ENCODE results near the gene FUBP3.

Gene FUBP3

DNA sequence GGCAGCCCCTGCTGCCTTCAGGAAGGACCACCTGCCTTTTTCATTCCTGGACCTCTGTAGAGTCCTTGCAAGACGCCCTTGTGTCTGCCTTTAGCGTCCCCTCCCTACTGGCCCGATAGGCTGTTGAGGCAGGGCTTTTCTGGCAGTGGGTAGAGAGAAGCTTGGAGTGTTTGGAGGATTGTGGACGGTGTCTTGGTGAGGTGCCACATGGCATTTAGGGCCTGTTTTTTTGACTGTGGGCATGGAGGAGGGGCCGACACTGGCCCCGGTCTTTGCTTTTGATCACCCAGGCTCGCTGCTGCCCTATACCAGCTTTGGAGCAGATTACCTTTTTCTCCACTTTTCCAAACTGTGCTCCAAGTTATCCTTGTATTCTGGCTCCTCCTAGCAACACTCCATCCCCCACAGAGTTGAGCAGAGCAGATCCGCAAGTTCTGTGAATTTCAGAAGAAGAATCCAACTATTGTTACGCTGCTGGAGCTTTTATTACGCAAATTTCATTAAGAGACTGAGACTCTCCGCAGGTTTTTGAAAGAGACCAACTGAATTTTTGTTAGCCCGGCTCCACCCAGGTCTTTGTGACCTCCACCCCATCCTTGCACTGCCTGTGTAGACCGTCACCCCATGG lies 50.2 kb downstream of the FUBP3 start:
- Histone ChIP-seq H3F3A (ENCODE audit: low read depth) (no peaks in the 10 kb centered on the region), H3K4me3 (ENCODE audit: low read length, poor library complexity, severe bottlenecking) (no peak overlapping the region), H4K20me1 (ENCODE audit: insufficient read depth, low read length, poor library complexity, severe bottlenecking) (no peaks in the 10 kb centered on the region), H3K79me2 (ENCODE audit: insufficient read depth, low read length) (no peaks in the 10 kb centered on the region), H3K36me3 (ENCODE audit: insufficient read depth, low read length) (peaks cover 33% of the 10 kb centered on the region; the same call in 1 of the 2 replicates), H3K9me3 (ENCODE audit: insufficient read depth, low read depth, low read length) (no peaks in the 10 kb centered on the region), H2AFZ (ENCODE audit: low read length) (no peak overlapping the region), H3K4me1 (ENCODE audit: insufficient read depth, low read length, poor library complexity, severe bottlenecking) (no peaks in the 10 kb centered on the region), H3K27me3 (ENCODE audit: insufficient read depth, low read length, poor library complexity, severe bottlenecking) (no peaks in the 10 kb centered on the region), H3K9ac (ENCODE audit: low read depth, low read length, poor library complexity, severe bottlenecking) (no peak overlapping the region), H3K9me2 (replicated peaks; ENCODE audit: low read depth, low read length) (no peaks in the 10 kb centered on the region), H3K4me2 (ENCODE audit: low read depth, low read length, poor library complexity, severe bottlenecking) (no peak overlapping the region)
- no peak for TF ChIP-seq EZH2phosphoT487 (IDR thresholded peaks at IDR 0.05; ENCODE audit: borderline replicate concordance)
- TF ChIP-seq CTCF (conservative IDR thresholded peaks at IDR 0.05; ENCODE audit: low read length) = no peak

GRCh38 chr9:130630071-130630450 lies 50.7 kb downstream of the FUBP3 start:
- Histone ChIP-seq H3K4me1 (ENCODE audit: insufficient read depth, low read length, poor library complexity, severe bottlenecking) (no peaks in the 10 kb centered on the region), H3F3A (ENCODE audit: low read depth) (no peaks in the 10 kb centered on the region), H3K79me2 (ENCODE audit: insufficient read depth, low read length) (no peaks in the 10 kb centered on the region), H3K9me2 (replicated peaks; ENCODE audit: low read depth, low read length) (no peaks in the 10 kb centered on the region), H3K36me3 (ENCODE audit: insufficient read depth, low read length) (peaks cover 32% of the 10 kb centered on the region; the same call in 1 of the 2 replicates), H3K9me3 (ENCODE audit: insufficient read depth, low read depth, low read length) (no peaks in the 10 kb centered on the region), H3K9ac (ENCODE audit: low read depth, low read length, poor library complexity, severe bottlenecking) (no peak overlapping the region), H4K20me1 (ENCODE audit: insufficient read depth, low read length, poor library complexity, severe bottlenecking) (no peaks in the 10 kb centered on the region), H2AFZ (ENCODE audit: low read length) (no peak overlapping the region), H3K4me2 (ENCODE audit: low read depth, low read length, poor library complexity, severe bottlenecking) (no peak overlapping the region), H3K27me3 (ENCODE audit: insufficient read depth, low read length, poor library complexity, severe bottlenecking) (no peaks in the 10 kb centered on the region), H3K4me3 (ENCODE audit: low read length, poor library complexity, severe bottlenecking) (no peak overlapping the region)
- TF ChIP-seq CTCF (conservative IDR thresholded peaks at IDR 0.05; ENCODE audit: low read length) (no peak), EZH2phosphoT487 (IDR thresholded peaks at IDR 0.05; ENCODE audit: borderline replicate concordance) (no peak)

DNA sequence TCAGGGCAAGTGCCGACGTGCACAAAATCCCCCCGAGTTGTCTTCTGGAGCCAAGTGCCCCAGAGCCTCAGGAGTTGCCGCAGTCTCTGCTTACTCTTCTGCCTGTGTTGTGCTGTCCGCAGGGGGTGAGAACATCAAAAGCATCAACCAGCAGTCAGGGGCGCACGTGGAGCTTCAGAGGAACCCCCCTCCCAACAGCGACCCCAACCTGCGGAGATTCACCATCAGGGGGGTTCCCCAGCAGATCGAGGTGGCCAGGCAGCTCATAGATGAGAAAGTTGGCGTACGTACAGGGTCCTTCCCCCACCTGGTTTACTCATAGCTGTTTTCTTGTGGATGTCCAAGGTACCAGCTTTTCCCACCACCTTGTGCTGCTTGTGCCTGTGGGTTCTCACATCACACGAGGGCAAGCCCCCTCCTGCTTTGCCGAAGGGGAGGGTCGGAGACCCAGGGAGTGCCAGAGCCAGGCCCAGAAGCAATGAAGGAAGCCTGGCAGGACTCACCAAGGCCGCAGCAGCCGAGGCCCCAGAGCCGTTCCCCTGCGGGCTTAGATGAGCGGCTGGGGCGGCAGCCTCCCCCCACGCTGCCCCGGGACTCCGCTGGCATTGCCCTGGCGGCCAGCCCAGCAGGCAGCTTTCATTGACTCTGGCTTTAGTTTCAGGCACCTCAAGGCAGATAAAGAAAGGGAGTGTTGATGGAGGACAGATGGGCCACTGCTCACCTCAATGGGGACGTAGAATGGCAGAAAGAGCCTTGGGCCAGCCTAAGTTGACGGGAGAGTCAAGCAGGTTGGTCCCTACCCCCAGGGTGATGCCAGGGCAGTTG lies 51.3 kb downstream of the FUBP3 start:
- H4K20me1 ChIP-seq (ENCODE audit: insufficient read depth, low read length, poor library complexity, severe bottlenecking) = no peaks in the 10 kb centered on the region
- no peak overlapping the region for H3K4me3 ChIP-seq (ENCODE audit: low read length, poor library complexity, severe bottlenecking)
- peaks cover 26% of the 10 kb centered on the region; the same call in 1 of the 2 replicates for H3K36me3 ChIP-seq (ENCODE audit: insufficient read depth, low read length)
- no peak overlapping the region for H3K4me2 ChIP-seq (ENCODE audit: low read depth, low read length, poor library complexity, severe bottlenecking)
- H3K9ac ChIP-seq (ENCODE audit: low read depth, low read length, poor library complexity, severe bottlenecking) = no peak overlapping the region
- no peaks in the 10 kb centered on the region for H3F3A ChIP-seq (ENCODE audit: low read depth)
- no peaks in the 10 kb centered on the region for H3K27me3 ChIP-seq (ENCODE audit: insufficient read depth, low read length, poor library complexity, severe bottlenecking)
- no peaks in the 10 kb centered on the region for H3K9me2 ChIP-seq (replicated peaks; ENCODE audit: low read depth, low read length)
- H3K9me3 ChIP-seq (ENCODE audit: insufficient read depth, low read depth, low read length) = no peaks in the 10 kb centered on the region
- no peaks in the 10 kb centered on the region for H3K79me2 ChIP-seq (ENCODE audit: insufficient read depth, low read length)
- TF ChIP-seq EZH2phosphoT487 (IDR thresholded peaks at IDR 0.05; ENCODE audit: borderline replicate concordance) (no peak), CTCF (conservative IDR thresholded peaks at IDR 0.05; ENCODE audit: low read length) (no peak)
- no peaks in the 10 kb centered on the region for H3K4me1 ChIP-seq (ENCODE audit: insufficient read depth, low read length, poor library complexity, severe bottlenecking)
- H2AFZ ChIP-seq (ENCODE audit: low read length) = no peak overlapping the region
